Endothelial cell of umbilical vein (primary cell): ENCODE data around the gene FAM83F. TPM values are rescaled to one million over a fixed set of nuclear protein-coding genes. Genes with fewer than 3 reads are reported as not detected.

Experiments
- BruUV-seq: library from RNA; stranded (reverse); fragments of 400-500 nt; replicated peaks from 2 replicates; lab custom pipeline; 2021; lab: Mats Ljungman, UMichigan
- CTCF ChIA-PET: fragments of 300-600, 350-600 bp; sonication (Branson Sonifier 250); formaldehyde crosslinking; loops from one replicate; lab custom pipeline; 2021; ENCODE audit warnings: antibody characterized with exemption, inconsistent platforms; lab: Charles Lee
- POLR2A ChIA-PET: fragments of 300-600, 350-600 bp; sonication (Branson Sonifier 250); formaldehyde crosslinking; loops from one replicate; lab custom pipeline; 2021; ENCODE audit warnings: antibody characterized with exemption, inconsistent platforms; lab: Charles Lee
- DNase-seq: peaks from one replicate; pipeline ENCODE4 v3.0.0-alpha.2; 2011; ENCODE audit warnings: low read depth, low spot score
- FAIRE-seq: peaks from 2 replicates; lab custom pipeline; 2011; peaks lifted over from hg19 to GRCh38; lab: Jason Lieb, UNC
- H2AFZ ChIP-seq: 2 replicates; pipeline ENCODE4 v1.6.0; 2012; ENCODE audit warnings: low read depth, low read length, control low read depth, inconsistent platforms
- H3K27ac ChIP-seq: 2 replicates; pipeline ENCODE4 v1.5.1; 2011; ENCODE audit warnings: low read depth, mild to moderate bottlenecking, control low read depth, low read length, moderate library complexity; ENCODE audit not compliant: insufficient read depth
- H3K27me3 ChIP-seq, 2 experiments: 2 replicates each; pipeline versions ENCODE4 v1.6.0 to v1.6.1; 2011; ENCODE audit warnings: low read length in 2 of 2, mixed read lengths in 1 of 2; ENCODE audit not compliant: control insufficient read depth in 2 of 2, insufficient read depth in 2 of 2
- H3K36me3 ChIP-seq, 2 experiments: 2 replicates in 1 of 2; 3 replicates in 1 of 2; pipeline ENCODE4 v1.5.1; 2011; ENCODE audit warnings: low read length in 2 of 2, mild to moderate bottlenecking in 1 of 2, moderate library complexity in 1 of 2; ENCODE audit not compliant: control insufficient read depth in 2 of 2, insufficient read depth in 2 of 2; ENCODE audit errors: extremely low read depth in 1 of 2
- H3K4me1 ChIP-seq: 3 replicates; pipeline ENCODE4 v1.5.1; 2011; ENCODE audit warnings: mild to moderate bottlenecking, low read length; ENCODE audit not compliant: control insufficient read depth, insufficient read depth; ENCODE audit errors: extremely low read depth
- H3K4me2 ChIP-seq: 2 replicates; pipeline ENCODE4 v1.6.1; 2011; ENCODE audit warnings: low read length, control low read depth, mixed read lengths; ENCODE audit not compliant: insufficient read depth
- H3K4me3 ChIP-seq, 3 experiments: fragments of 200-600 bp in 1 of 3; sonication (generic), shearing (Covaris generic) in 1 of 3; replicated peaks in 1 of 3; 2 replicates each; pipeline ENCODE4 v1.5.1; 2011 to 2016; ENCODE audit warnings: control low read depth in 3 of 3, low read length in 3 of 3, mild to moderate bottlenecking in 2 of 3, inconsistent platforms in 1 of 3, low read depth in 1 of 3, moderate library complexity in 1 of 3; ENCODE audit not compliant: insufficient read depth in 1 of 3
- H3K79me2 ChIP-seq: 2 replicates; pipeline ENCODE4 v1.6.0; 2012; ENCODE audit warnings: low read length, inconsistent platforms; ENCODE audit not compliant: control insufficient read depth, insufficient read depth
- H3K9ac ChIP-seq: replicated peaks from 2 replicates; pipeline ENCODE3; 2011; ENCODE audit warnings: low read length, control low read depth; ENCODE audit not compliant: insufficient read depth; ENCODE audit errors: extremely low read depth
- H3K9me1 ChIP-seq: replicated peaks from 3 replicates; pipeline ENCODE4 v1.6.0; 2011; ENCODE audit warnings: mild to moderate bottlenecking, low read length; ENCODE audit not compliant: control insufficient read depth, insufficient read depth; ENCODE audit errors: extremely low read depth
- H3K9me3 ChIP-seq: replicated peaks from 2 replicates; pipeline ENCODE4 v1.5.1; 2012; ENCODE audit warnings: low read length, inconsistent platforms; ENCODE audit not compliant: control insufficient read depth, insufficient read depth
- H4K20me1 ChIP-seq: replicated peaks from 2 replicates; pipeline ENCODE3; 2011; ENCODE audit warnings: mild to moderate bottlenecking, low read length; ENCODE audit not compliant: control insufficient read depth, insufficient read depth; ENCODE audit errors: extremely low read depth
- EZH2 ChIP-seq: IDR thresholded peaks from 2 replicates; pipeline ENCODE4 v1.6.1; 2012; ENCODE audit warnings: borderline replicate concordance, low read depth, mild to moderate bottlenecking, moderate library complexity, low read length, inconsistent platforms; ENCODE audit not compliant: severe bottlenecking
- FOS ChIP-seq: IDR thresholded peaks from 2 replicates; pipeline ENCODE4 v1.6.1; 2011; ENCODE audit warnings: mild to moderate bottlenecking, low read length, moderate library complexity, borderline replicate concordance; ENCODE audit not compliant: insufficient read depth
- GATA2 ChIP-seq: IDR thresholded peaks from 2 replicates; pipeline ENCODE4 v1.7.0; 2011; ENCODE audit warnings: low read depth, mild to moderate bottlenecking, moderate library complexity, mixed read lengths, low read length; ENCODE audit not compliant: insufficient read length, insufficient read depth
- JUN ChIP-seq: IDR thresholded peaks from 2 replicates; pipeline ENCODE4 v1.6.1; 2011; ENCODE audit warnings: borderline replicate concordance, low read depth; ENCODE audit not compliant: insufficient read length, insufficient read depth
- MAX ChIP-seq: IDR thresholded peaks from 2 replicates; pipeline ENCODE4 v1.6.1; 2011; ENCODE audit not compliant: insufficient read depth, insufficient read length
- MYC ChIP-seq: IDR thresholded peaks from one replicate; pipeline ENCODE4 v1.6.1; 2011; ENCODE audit warnings: mild to moderate bottlenecking, low read depth, low read length
- POLR2A ChIP-seq: IDR thresholded peaks from 2 replicates; pipeline ENCODE4 v1.6.1; 2012; ENCODE audit warnings: low read depth, mild to moderate bottlenecking, control low read depth, low read length
- POLR2AphosphoS5 ChIP-seq: IDR thresholded peaks from 2 replicates; pipeline ENCODE4 v1.6.1; 2012; ENCODE audit warnings: low read depth, mild to moderate bottlenecking, control low read depth, low read length, moderate library complexity; ENCODE audit not compliant: insufficient read depth
- dilution Hi-C: fragments of 300-500 bp; cut with MboI; formaldehyde crosslinking; loops from one replicate; pipeline ENCODE4 v1.15.0; 2019; ENCODE audit warnings: low sequenced_read_pairs; ENCODE audit not compliant: extremely low pct_ligation_motif_present
- intact Hi-C: fragments of 100-400 bp; cut with micrococcal nuclease; formaldehyde crosslinking; loops from one replicate; pipeline ENCODE4 v1.10.0; 2022
- polyA plus RNA-seq, 4 experiments: library from polyadenylated mRNA; depleted of rRNA in 3 of 4; stranded (reverse) in 3 of 4; unstranded in 1 of 4; fragments of >200 nt; gene quantifications; 2 replicates each; pipeline versions ENCODE4 v1.2.1 to v1.2.3, GENCODE V29; 2011 to 2012; ENCODE audit warnings: missing spikeins in 1 of 4
- total RNA-seq: library from RNA; stranded (reverse); gene quantifications from 2 replicates; pipeline ENCODE4 v1.2.3, GENCODE V29; 2021
- TF ChIP-seq, protein P1 (sequence below), 2 donors: IDR thresholded peaks; 1 replicate in 1 of 2; 2 replicates in 1 of 2; pipeline ENCODE4 v1.5.1; 2011; ENCODE audit warnings: low read length in 2 of 2, mild to moderate bottlenecking in 2 of 2, moderate library complexity in 2 of 2, control low read depth in 1 of 2, inconsistent platforms in 1 of 2, low read depth in 1 of 2; ENCODE audit not compliant: insufficient read depth in 1 of 2; ENCODE audit errors: extremely low read depth in 1 of 2

Gene FAM83F
- total and polyA plus RNA-seq, 2 donors (not counting 3 experiments of a cell fraction or from before 2014, with no cell fraction given) = not detected

DNA sequence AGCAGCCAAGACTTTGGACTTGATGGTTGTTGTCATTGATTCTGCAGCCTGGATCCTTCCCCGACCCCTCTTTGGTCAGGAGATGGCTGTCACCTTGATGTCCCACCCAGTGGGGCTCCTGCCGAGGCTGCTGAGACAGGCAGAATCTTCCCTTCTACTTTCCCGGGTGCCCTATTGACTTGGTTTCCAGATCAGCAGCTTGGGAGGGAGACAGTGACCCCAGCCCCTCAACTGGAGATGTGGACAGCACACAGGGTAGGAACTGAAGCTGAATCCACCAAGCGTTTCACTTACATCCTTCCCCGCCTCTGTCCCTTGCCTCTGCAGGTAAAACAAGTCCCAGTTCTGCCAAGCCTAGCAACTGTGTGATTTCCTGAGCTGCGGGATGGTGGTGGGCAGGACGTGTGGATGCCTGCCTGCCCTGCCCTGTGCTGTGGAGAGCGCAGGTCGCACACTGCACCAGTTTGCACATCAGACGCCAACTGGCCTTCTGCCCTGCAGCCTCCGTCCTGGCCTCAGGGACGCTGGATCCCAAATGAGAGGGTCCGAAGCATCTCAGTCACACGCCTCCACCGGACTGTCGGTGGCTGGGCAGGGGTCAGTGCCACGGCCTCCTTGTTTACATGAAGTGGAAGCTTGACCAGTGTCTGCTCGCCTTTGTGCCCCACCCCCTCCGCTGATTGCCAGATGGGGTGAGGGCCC, 34.6 kb downstream of the FAM83F start:
- no peak for FAIRE-seq
- ChIA-PET POLR2A (no interaction called here), CTCF (interaction anchor here (1.1 to 2.3 kb wide), 3 partner anchors 11 to 495 kb away, joined by 3 to 11 read pairs (median 6); no protein-coding TSS in a partner anchor)
- TF ChIP-seq POLR2A (no peak), FOS (no peak), JUN (no peak), MAX (no peak), EZH2 (no peak), MYC (no peak), GATA2 (no peak), POLR2AphosphoS5 (no peak)
- TF ChIP-seq, protein P1, sequence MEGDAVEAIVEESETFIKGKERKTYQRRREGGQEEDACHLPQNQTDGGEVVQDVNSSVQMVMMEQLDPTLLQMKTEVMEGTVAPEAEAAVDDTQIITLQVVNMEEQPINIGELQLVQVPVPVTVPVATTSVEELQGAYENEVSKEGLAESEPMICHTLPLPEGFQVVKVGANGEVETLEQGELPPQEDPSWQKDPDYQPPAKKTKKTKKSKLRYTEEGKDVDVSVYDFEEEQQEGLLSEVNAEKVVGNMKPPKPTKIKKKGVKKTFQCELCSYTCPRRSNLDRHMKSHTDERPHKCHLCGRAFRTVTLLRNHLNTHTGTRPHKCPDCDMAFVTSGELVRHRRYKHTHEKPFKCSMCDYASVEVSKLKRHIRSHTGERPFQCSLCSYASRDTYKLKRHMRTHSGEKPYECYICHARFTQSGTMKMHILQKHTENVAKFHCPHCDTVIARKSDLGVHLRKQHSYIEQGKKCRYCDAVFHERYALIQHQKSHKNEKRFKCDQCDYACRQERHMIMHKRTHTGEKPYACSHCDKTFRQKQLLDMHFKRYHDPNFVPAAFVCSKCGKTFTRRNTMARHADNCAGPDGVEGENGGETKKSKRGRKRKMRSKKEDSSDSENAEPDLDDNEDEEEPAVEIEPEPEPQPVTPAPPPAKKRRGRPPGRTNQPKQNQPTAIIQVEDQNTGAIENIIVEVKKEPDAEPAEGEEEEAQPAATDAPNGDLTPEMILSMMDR (IDR thresholded peaks at IDR 0.05; ENCODE audit: extremely low read depth in 1 of 2, insufficient read depth in 1 of 2, low read depth in 1 of 2, low read length in 2 of 2) = no peak
- Histone ChIP-seq H3K4me1 (no peaks in the 10 kb centered on the region), H3K27me3 (no peaks in the 10 kb centered on the region), H2AFZ (no peak overlapping the region), H4K20me1 (no peaks in the 10 kb centered on the region), H3K4me2 (no peak overlapping the region), H3K36me3 (no peaks in the 10 kb centered on the region), H3K9me1 (no peaks in the 10 kb centered on the region), H3K9me3 (no peaks in the 10 kb centered on the region), H3K9ac (no peak overlapping the region), H3K79me2 (no peaks in the 10 kb centered on the region), H3K4me3 (no peak overlapping the region), H3K27ac (no peak overlapping the region)
- BruUV-seq = no TSS peak
- no peak for DNase-seq
- intact Hi-C loops (loop anchor here (10.0 kb wide), 1 partner anchor 225 kb away; no protein-coding TSS in a partner anchor), dilution Hi-C loops (no loop called here)
